IMR-90 (cell line): ENCODE measurements around the gene ANKRD33B. TPM values are rescaled to one million over a fixed set of nuclear protein-coding genes. Genes with fewer than 3 reads are reported as not detected.

ENCODE experiments used
- ATAC-seq: fragments of 200-7000 bp; cut with Tn5 transposase; 2 replicates; pipeline ENCODE4 v1.9.1; 2020; ENCODE audit warnings: low read depth, mild to moderate bottlenecking, moderate library complexity
- BruUV-seq: library from RNA; stranded (reverse); fragments of 400-500 nt; replicated peaks from 2 replicates; lab custom pipeline; 2021; lab: Mats Ljungman, UMichigan
- CTCF ChIA-PET: fragments of 300-600 bp; formaldehyde crosslinking; extraction: SDS; loops from one replicate; lab custom pipeline; 2021; ENCODE audit warnings: antibody characterized with exemption; lab: Yijun Ruan, JAX
- POLR2A ChIA-PET: fragments of 300-600 bp; sonication (Branson Sonifier 250); formaldehyde crosslinking; loops from one replicate; lab custom pipeline; 2022; ENCODE audit warnings: antibody characterized with exemption; ENCODE audit not compliant: unreplicated experiment; lab: Charles Lee
- DNase-seq: peaks from one replicate; pipeline ENCODE4 v3.0.0; 2013
- H2AFZ ChIP-seq: replicated peaks from 2 replicates; pipeline ENCODE3; 2013; ENCODE audit warnings: low read length, mild to moderate bottlenecking; ENCODE audit not compliant: poor library complexity
- H2AK5ac ChIP-seq: 2 replicates; pipeline ENCODE4 v1.6.1; 2013; ENCODE audit warnings: low read depth, low read length, inconsistent platforms
- H2AK9ac ChIP-seq: replicated peaks from 2 replicates; pipeline ENCODE3; 2013; ENCODE audit warnings: mild to moderate bottlenecking, low read depth, low read length, moderate library complexity; ENCODE audit not compliant: poor library complexity
- H2BK120ac ChIP-seq: 2 replicates; pipeline ENCODE4 v1.6.1; 2013; ENCODE audit warnings: low read depth, low read length, inconsistent platforms
- H2BK15ac ChIP-seq: 3 replicates; pipeline ENCODE4 v1.6.1; 2013; ENCODE audit warnings: low read depth, low read length, inconsistent platforms
- H2BK20ac ChIP-seq: 2 replicates; pipeline ENCODE4 v1.6.1; 2013; ENCODE audit warnings: low read depth, mild to moderate bottlenecking, inconsistent platforms, low read length, moderate library complexity
- H2BK5ac ChIP-seq: 2 replicates; pipeline ENCODE4 v1.6.1; 2013; ENCODE audit warnings: mild to moderate bottlenecking, low read depth, low read length, inconsistent platforms; ENCODE audit not compliant: poor library complexity, severe bottlenecking
- H3K14ac ChIP-seq: replicated peaks from 2 replicates; pipeline ENCODE4 v1.6.1; 2013; ENCODE audit warnings: low read depth, low read length, inconsistent platforms
- H3K18ac ChIP-seq: 2 replicates; pipeline ENCODE4 v1.6.1; 2013; ENCODE audit warnings: low read depth, low read length, control low read depth
- H3K23ac ChIP-seq: 2 replicates; pipeline ENCODE4 v1.6.1; 2013; ENCODE audit warnings: low read depth, low read length, inconsistent platforms
- H3K27ac ChIP-seq: 2 replicates; pipeline ENCODE4 v1.5.1; 2013; ENCODE audit warnings: mild to moderate bottlenecking, control low read depth, low read length; ENCODE audit not compliant: insufficient read depth
- H3K27me3 ChIP-seq: 2 replicates; pipeline ENCODE4 v1.6.1; 2013; ENCODE audit warnings: low read length; ENCODE audit not compliant: control insufficient read depth, insufficient read depth
- H3K36me3 ChIP-seq: 2 replicates; pipeline ENCODE4 v1.6.1; 2013; ENCODE audit warnings: low read length, mixed read lengths; ENCODE audit not compliant: control insufficient read depth, insufficient read depth
- H3K4ac ChIP-seq: 2 replicates; pipeline ENCODE4 v1.6.1; 2013; ENCODE audit warnings: low read depth, low read length, inconsistent platforms
- H3K4me1 ChIP-seq: 2 replicates; pipeline ENCODE4 v1.6.1; 2013; ENCODE audit warnings: low read length, mixed read lengths; ENCODE audit not compliant: control insufficient read depth, insufficient read depth
- H3K4me2 ChIP-seq: 2 replicates; pipeline ENCODE4 v1.6.1; 2013; ENCODE audit warnings: low read depth, mild to moderate bottlenecking, control low read depth, low read length, moderate library complexity
- H3K4me3 ChIP-seq: 2 replicates; pipeline ENCODE4 v1.5.1; 2013; ENCODE audit warnings: low read depth, mild to moderate bottlenecking, control low read depth, low read length, moderate library complexity; ENCODE audit not compliant: insufficient read depth
- H3K56ac ChIP-seq: 2 replicates; pipeline ENCODE4 v1.6.1; 2013; ENCODE audit warnings: low read length, inconsistent platforms; ENCODE audit not compliant: insufficient read depth; ENCODE audit errors: extremely low read depth
- H3K79me1 ChIP-seq, 2 experiments: 2 replicates each; pipeline ENCODE4 v1.6.1; 2013; ENCODE audit warnings: low read length in 2 of 2, inconsistent platforms in 1 of 2, low read depth in 1 of 2
- H3K9ac ChIP-seq: 2 replicates; pipeline ENCODE4 v1.6.1; 2013; ENCODE audit warnings: low read depth, low read length, control low read depth
- H3K9me1 ChIP-seq: 2 replicates; pipeline ENCODE4 v1.6.1; 2013; ENCODE audit warnings: low read length, inconsistent platforms; ENCODE audit not compliant: insufficient read depth
- H3K9me3 ChIP-seq: 2 replicates; pipeline ENCODE4 v1.6.1; 2013; ENCODE audit warnings: low read length; ENCODE audit not compliant: control insufficient read depth, insufficient read depth
- H4K20me1 ChIP-seq: 2 replicates; pipeline ENCODE4 v1.6.1; 2013; ENCODE audit warnings: low read length, inconsistent platforms; ENCODE audit not compliant: insufficient read depth
- H4K5ac ChIP-seq: 2 replicates; pipeline ENCODE4 v1.6.1; 2013; ENCODE audit warnings: mild to moderate bottlenecking, low read depth, low read length, control low read depth
- H4K8ac ChIP-seq, 2 experiments: 2 replicates each; pipeline ENCODE4 v1.6.1; 2013; ENCODE audit warnings: low read depth in 2 of 2, low read length in 2 of 2, control low read depth in 1 of 2, inconsistent platforms in 1 of 2
- H4K91ac ChIP-seq: 2 replicates; pipeline ENCODE4 v1.6.1; 2013; ENCODE audit warnings: low read depth, low read length, inconsistent platforms; ENCODE audit not compliant: insufficient read depth
- BHLHE40 ChIP-seq: fragments of 150-350 bp; IDR thresholded peaks from 2 replicates; pipeline ENCODE4 v1.6.1; 2016; ENCODE audit warnings: mild to moderate bottlenecking, low read depth, low read length
- CEBPB ChIP-seq: IDR thresholded peaks from 2 replicates; pipeline ENCODE4 v1.6.1; 2012; ENCODE audit warnings: low read depth, low read length, improper control_type of control experiment
- CHD1 ChIP-seq: IDR thresholded peaks from 2 replicates; pipeline ENCODE4 v1.6.1; 2012; ENCODE audit warnings: low read depth, low read length, improper control_type of control experiment
- FOS ChIP-seq: fragments of 150-350 bp; IDR thresholded peaks from 2 replicates; pipeline ENCODE4 v1.6.1; 2016; ENCODE audit warnings: low read depth, low read length
- MAFK ChIP-seq: IDR thresholded peaks from 2 replicates; pipeline ENCODE4 v1.6.1; 2012; ENCODE audit warnings: low read depth, low read length, improper control_type of control experiment
- MAZ ChIP-seq: IDR thresholded peaks from 2 replicates; pipeline ENCODE4 v1.6.1; 2012; ENCODE audit warnings: low read depth, mild to moderate bottlenecking, low read length, improper control_type of control experiment, moderate library complexity, borderline replicate concordance
- MXI1 ChIP-seq: IDR thresholded peaks from 2 replicates; pipeline ENCODE4 v1.6.1; 2012; ENCODE audit warnings: low read depth, mild to moderate bottlenecking, low read length, moderate library complexity, borderline replicate concordance
- NFE2L2 ChIP-seq: fragments of 150-350 bp; IDR thresholded peaks from 2 replicates; pipeline ENCODE4 v1.6.1; 2016; ENCODE audit warnings: low read depth, mild to moderate bottlenecking, low read length
- POLR2A ChIP-seq: IDR thresholded peaks from 2 replicates; pipeline ENCODE4 v1.6.1; 2012; ENCODE audit warnings: mild to moderate bottlenecking, low read depth, low read length
- RAD21 ChIP-seq: IDR thresholded peaks from 2 replicates; pipeline ENCODE4 v1.6.1; 2012; ENCODE audit warnings: low read length, improper control_type of control experiment
- RCOR1 ChIP-seq: IDR thresholded peaks from 2 replicates; pipeline ENCODE4 v1.6.1; 2012; ENCODE audit warnings: mild to moderate bottlenecking, low read length, improper control_type of control experiment; ENCODE audit not compliant: insufficient replicate concordance
- RFX5 ChIP-seq: IDR thresholded peaks from 2 replicates; pipeline ENCODE4 v1.8.0; 2012; ENCODE audit warnings: low read depth, mild to moderate bottlenecking, low read length, moderate library complexity
- SMC3 ChIP-seq: fragments of 150-350 bp; IDR thresholded peaks from 2 replicates; pipeline ENCODE4 v1.6.1; 2016; ENCODE audit warnings: low read depth, mild to moderate bottlenecking, antibody characterized with exemption, low read length, moderate library complexity
- USF2 ChIP-seq: fragments of 150-350 bp; IDR thresholded peaks from 2 replicates; pipeline ENCODE4 v1.6.1; 2017; ENCODE audit warnings: mild to moderate bottlenecking, antibody characterized with exemption, low read length, low read depth
- WGBS, 2 experiments: methylation state at CpG; one replicate each; pipeline versions ENCODE4 v1.1.5 to v1.1.7; 2013; ENCODE audit warnings: missing lambda C conversion rate in 2 of 2; ENCODE audit not compliant: insufficient read length in 1 of 2; ENCODE audit errors: extremely low coverage in 2 of 2; 5-methylcytosine and 5-hydroxymethylcytosine counted together
- dilution Hi-C: fragments of 300-500 bp; cut with HindIII; formaldehyde crosslinking; loops from one replicate; pipeline ENCODE4 v1.14.3; 2018; ENCODE audit warnings: low sequenced_read_pairs; ENCODE audit not compliant: unreplicated experiment
- in situ Hi-C: fragments of 300-500 bp; cut with MboI; formaldehyde crosslinking; loops from 3 replicates; pipeline ENCODE4 v1.14.3; 2019; ENCODE audit warnings: low sequenced_read_pairs, inconsistent platforms, mixed read lengths
- intact Hi-C: fragments of 100-400 bp; cut with micrococcal nuclease; formaldehyde crosslinking; loops from 2 replicates; pipeline ENCODE4 v1.10.0; 2022
- polyA plus RNA-seq, 3 experiments: library from polyadenylated mRNA; depleted of rRNA; stranded (reverse); fragments of >200 nt; gene quantifications; 2 replicates each; pipeline ENCODE4 v1.2.3, GENCODE V29; 2012; ENCODE audit warnings: low replicate concordance in 1 of 3
- total RNA-seq: library from RNA; depleted of rRNA; stranded (reverse); fragments of >200 nt; gene quantifications from 2 replicates; pipeline ENCODE4 v1.2.3, GENCODE V29; 2012
- TF ChIP-seq, protein P1 (sequence below): fragments of 150-350 bp; IDR thresholded peaks from 2 replicates; pipeline ENCODE4 v1.6.1; 2016; ENCODE audit warnings: low read depth, mild to moderate bottlenecking, low read length, moderate library complexity, borderline replicate concordance
- TF ChIP-seq, protein P2 (sequence below): conservative IDR thresholded peaks from 2 replicates; pipeline ENCODE4 v1.5.1; 2012; ENCODE audit warnings: mild to moderate bottlenecking, low read depth, low read length, improper control_type of control experiment

The ANKRD33B gene
- total and polyA plus RNA-seq, 2 of the 4 experiments (the other 2 are of a cell fraction): 2.5 to 3.3 TPM

DNA sequence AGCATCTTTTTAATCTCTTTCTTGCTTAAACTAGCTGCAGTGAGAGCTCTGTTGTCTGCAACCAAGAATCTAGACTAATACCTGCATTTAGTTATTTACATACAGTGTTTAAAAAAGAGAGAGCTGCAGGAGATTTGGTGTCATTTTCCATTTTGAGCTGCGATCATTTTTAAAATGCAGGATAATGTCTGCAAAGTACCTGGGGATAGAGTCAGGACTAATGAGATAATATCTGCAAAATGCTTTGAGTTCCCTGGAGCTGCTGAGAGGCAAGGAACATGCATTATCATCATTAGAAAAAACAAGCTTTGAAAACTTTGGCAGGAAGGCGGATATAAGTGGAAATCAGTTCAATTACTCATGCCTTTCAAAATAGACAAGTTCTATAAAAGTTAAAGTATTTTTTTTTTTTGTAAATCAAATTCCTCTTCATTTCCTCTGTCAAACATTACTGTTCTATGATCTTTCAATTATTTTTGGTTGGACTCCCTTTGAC is 21.8 kb upstream of the ANKRD33B start:
- peaks cover 4% of the 10 kb centered on the region; the same call in 1 of the 2 replicates for H3K9me1 ChIP-seq
- no peak for TF ChIP-seq CEBPB
- TF ChIP-seq, protein P1, sequence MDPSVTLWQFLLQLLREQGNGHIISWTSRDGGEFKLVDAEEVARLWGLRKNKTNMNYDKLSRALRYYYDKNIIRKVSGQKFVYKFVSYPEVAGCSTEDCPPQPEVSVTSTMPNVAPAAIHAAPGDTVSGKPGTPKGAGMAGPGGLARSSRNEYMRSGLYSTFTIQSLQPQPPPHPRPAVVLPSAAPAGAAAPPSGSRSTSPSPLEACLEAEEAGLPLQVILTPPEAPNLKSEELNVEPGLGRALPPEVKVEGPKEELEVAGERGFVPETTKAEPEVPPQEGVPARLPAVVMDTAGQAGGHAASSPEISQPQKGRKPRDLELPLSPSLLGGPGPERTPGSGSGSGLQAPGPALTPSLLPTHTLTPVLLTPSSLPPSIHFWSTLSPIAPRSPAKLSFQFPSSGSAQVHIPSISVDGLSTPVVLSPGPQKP: no peak
- TF ChIP-seq, protein P2, sequence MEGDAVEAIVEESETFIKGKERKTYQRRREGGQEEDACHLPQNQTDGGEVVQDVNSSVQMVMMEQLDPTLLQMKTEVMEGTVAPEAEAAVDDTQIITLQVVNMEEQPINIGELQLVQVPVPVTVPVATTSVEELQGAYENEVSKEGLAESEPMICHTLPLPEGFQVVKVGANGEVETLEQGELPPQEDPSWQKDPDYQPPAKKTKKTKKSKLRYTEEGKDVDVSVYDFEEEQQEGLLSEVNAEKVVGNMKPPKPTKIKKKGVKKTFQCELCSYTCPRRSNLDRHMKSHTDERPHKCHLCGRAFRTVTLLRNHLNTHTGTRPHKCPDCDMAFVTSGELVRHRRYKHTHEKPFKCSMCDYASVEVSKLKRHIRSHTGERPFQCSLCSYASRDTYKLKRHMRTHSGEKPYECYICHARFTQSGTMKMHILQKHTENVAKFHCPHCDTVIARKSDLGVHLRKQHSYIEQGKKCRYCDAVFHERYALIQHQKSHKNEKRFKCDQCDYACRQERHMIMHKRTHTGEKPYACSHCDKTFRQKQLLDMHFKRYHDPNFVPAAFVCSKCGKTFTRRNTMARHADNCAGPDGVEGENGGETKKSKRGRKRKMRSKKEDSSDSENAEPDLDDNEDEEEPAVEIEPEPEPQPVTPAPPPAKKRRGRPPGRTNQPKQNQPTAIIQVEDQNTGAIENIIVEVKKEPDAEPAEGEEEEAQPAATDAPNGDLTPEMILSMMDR: no peak
- TF ChIP-seq USF2: no peak
- no peak for TF ChIP-seq BHLHE40
- TF ChIP-seq RAD21: no peak
- TF ChIP-seq RCOR1: no peak
- no peak for TF ChIP-seq NFE2L2
- TF ChIP-seq MXI1: no peak
- no peak for TF ChIP-seq SMC3
- TF ChIP-seq POLR2A: no peak
- no peak for TF ChIP-seq RFX5
- TF ChIP-seq CHD1: no peak
- TF ChIP-seq FOS: no peak
- no peak for TF ChIP-seq MAZ
- TF ChIP-seq MAFK: no peak
- no peak overlapping the region for H3K4me2 ChIP-seq

More for the DNA sequence above, 21.8 kb upstream of the ANKRD33B start:
- H3K4me3 ChIP-seq: no peak overlapping the region
- H2BK120ac ChIP-seq: no peak overlapping the region
- no peaks in the 10 kb centered on the region for H3K36me3 ChIP-seq
- no peaks in the 10 kb centered on the region for H4K20me1 ChIP-seq
- ChIA-PET CTCF (no interaction called here), POLR2A (interaction anchor here (0.7 kb wide), 1 partner anchor 9 kb away, joined by 4 read pairs; no protein-coding TSS in a partner anchor)
- H3K4me1 ChIP-seq: peaks cover 10% of the 10 kb centered on the region
- no CpG with 5 or more reads among the region's 2 CpGs for WGBS, 2 experiments
- dilution Hi-C loops (no loop called here), in situ Hi-C loops (no loop called here), intact Hi-C loops (no loop called here)
- no peak overlapping the region for H3K9ac ChIP-seq
- BruUV-seq: no TSS peak
- peaks cover 2% of the 10 kb centered on the region for H3K27me3 ChIP-seq
- no peak overlapping the region for H2BK5ac ChIP-seq
- H2AK9ac ChIP-seq: no peak overlapping the region
- H2BK20ac ChIP-seq: no peak overlapping the region
- no peaks in the 10 kb centered on the region for H3K9me3 ChIP-seq
- no peak overlapping the region for H3K4ac ChIP-seq
- H4K91ac ChIP-seq: no peak overlapping the region
- no peak overlapping the region for H2BK15ac ChIP-seq
- no peak overlapping the region for H3K23ac ChIP-seq
- no peak overlapping the region for H4K5ac ChIP-seq
- no peak overlapping the region for H2AK5ac ChIP-seq
- no peak for ATAC-seq
- H3K27ac ChIP-seq: no peak overlapping the region
- no peak overlapping the region for H3K18ac ChIP-seq
- H4K8ac ChIP-seq: no peak overlapping the region
- no peaks in the 10 kb centered on the region for H3K79me1 ChIP-seq
- 0 out of 2 replicates have a peak overlapping the region, but pooled peaks have one; percentile 45 for H3K14ac ChIP-seq
- no peak overlapping the region for H2AFZ ChIP-seq
- H3K56ac ChIP-seq: no peak overlapping the region
- DNase-seq: no peak
